GM18505 (cell line): ENCODE measurements around the gene STK11.
A peak's percentile ranks its signal among the peaks of the same experiment; 100 is the strongest.

ENCODE experiments used
- ATAC-seq: cut with Tn5 transposase; IDR thresholded peaks from one replicate; pipeline ENCODE4 v1.9.1; 2021; ENCODE audit not compliant: unreplicated experiment
- POLR2A ChIP-seq: IDR thresholded peaks from 4 replicates; pipeline ENCODE4 v1.6.1; 2011; ENCODE audit warnings: borderline replicate concordance; ENCODE audit not compliant: insufficient read depth, insufficient read length; ENCODE audit errors: extremely low read depth

The STK11 gene

DNA sequence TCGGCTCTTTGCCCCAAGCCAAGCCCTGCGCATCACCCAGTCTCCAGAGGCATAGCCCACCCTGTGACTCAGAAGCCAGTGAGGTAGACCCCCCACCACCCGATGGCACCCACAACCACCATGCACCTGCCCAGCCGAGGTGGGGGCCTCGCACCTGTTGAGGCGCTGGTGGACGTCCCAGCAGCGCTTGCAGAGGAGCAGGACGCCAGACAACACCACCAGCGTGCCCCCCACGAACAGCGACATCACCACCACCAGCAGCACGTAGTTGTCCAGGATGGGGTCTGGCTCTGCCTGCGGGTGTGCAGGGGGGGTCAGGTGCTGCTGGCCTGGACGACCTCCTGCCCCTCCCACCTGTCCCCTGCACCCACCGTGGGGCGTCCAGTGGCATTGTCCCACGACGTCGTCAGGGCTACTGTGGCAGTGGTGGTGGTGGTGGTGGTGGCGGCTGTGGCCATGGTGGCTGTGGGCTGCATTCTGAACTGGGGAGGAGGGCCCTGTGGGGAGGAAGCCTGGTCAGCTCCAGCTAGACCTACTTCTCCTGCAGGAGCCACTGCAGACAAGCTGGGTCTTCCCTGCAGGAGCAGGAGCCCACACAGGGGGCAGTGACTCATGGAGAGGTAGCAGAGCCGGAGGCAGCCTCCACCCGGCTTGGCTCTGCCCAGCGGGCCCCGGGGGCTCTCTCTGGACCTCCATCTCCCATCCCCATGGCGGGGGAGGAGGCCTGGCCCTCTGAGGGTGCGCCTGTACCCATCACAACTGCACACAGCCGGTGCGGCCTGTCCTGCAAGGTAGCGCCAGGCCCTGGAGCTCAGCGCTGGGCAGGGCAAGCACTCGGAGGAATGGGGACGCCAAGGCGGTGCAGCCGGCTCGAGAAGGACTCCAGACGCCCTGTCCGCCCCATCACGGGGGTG, 30.3 kb downstream of the STK11 start:
- ATAC-seq = no peak
- TF ChIP-seq POLR2A = no peak

GRCh38 chr19:1236576-1236975, 31.0 kb downstream of the STK11 start:
- no peak for ATAC-seq
- TF ChIP-seq POLR2A = no peak

DNA sequence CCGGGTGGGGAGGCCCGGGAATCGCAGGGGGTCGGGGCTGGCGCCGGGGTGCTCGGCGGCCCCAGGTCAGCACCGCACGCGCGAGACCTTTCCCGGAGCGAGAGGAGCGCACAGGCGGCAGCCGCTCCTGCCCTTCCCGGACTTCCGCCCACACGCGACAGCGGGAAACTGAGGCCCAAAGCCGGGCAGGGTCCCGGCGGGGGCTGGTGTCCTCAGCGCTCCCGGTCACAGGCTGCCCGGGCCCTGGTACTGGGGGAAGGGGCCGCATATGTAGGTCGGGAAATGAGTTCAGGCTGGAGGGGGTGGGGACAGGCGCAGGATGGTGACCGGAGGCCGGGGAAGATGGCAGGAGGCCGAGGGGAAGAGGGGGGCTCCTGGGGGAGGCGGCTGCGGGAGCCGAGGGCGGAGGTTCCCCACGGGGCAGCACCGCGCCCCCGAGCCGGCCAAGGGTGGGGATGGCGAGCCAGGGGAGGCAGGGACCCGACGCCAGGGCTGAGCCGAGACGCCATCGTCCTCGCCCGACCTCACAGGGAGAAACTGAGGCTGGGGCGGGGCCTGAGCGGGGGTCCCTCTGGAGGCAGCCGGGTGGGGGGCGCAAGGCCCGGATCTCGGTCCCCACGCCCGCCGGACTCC, 31.6 kb downstream of the STK11 start:
- no peak for TF ChIP-seq POLR2A
- no peak for ATAC-seq

DNA sequence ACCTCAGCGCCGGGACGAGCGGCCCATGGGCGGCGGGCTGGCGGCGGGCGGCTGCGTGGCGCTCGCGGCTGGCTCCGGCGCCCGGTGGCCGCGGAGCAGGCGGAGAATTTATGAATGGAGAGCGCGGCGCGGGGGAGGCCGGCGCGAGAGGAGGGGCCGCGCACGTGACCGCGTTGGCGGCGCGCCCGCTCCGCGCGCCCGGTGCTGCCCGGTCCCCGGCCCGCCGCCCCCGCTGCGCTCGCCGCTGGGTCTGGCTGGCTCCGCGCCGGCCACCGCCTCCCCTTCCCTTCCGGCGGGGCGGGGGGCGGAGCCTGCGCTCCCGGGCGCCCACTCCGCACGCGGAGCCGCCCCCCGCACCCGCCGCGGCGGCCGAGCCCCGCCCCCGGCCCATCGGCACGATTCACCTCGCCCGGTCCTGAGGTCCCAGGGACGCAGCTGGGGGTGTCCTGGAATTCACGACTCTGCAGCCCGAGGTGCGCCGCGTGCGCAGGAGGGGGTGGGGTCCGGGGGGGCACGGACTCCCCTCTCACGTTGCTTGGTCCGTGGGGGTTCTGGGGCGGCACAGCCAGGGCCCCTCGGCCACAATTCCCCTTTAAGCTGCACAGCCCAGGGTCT, 32.3 kb downstream of the STK11 start, which contains the start of gene CBARP:
Gene CBARP (minus strand): TSS at position 252 of the 615 bp plus-strand sequence. CDS start 1,905 bp downstream, outside the sequence.
- no peak for TF ChIP-seq POLR2A
- ATAC-seq = no peak

- no peak for ATAC-seq
- TF ChIP-seq POLR2A = no peak
Measured at GRCh38 chr19:1238369-1239303, 33.1 kb downstream of the STK11 start.

DNA sequence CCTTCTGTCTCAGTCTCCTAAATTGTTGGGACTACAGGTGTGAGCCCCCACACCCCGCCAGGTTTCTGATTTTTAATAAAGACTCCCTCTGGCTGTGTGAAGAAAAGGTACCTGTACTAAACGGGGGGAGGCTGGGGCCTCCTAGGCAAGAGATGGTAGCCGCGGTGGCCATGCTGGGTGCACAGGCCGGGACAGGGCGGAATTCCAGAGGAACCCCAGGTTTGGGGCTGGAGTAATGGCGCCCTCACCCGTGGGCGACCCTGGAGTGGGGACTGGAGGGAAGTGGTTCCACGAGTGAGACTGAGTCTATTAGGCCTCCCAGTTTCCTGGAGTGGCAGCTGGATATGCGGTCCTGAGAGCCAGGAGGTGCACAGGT, 33.8 kb downstream of the STK11 start:
- TF ChIP-seq POLR2A = no peak
- no peak for ATAC-seq

DNA sequence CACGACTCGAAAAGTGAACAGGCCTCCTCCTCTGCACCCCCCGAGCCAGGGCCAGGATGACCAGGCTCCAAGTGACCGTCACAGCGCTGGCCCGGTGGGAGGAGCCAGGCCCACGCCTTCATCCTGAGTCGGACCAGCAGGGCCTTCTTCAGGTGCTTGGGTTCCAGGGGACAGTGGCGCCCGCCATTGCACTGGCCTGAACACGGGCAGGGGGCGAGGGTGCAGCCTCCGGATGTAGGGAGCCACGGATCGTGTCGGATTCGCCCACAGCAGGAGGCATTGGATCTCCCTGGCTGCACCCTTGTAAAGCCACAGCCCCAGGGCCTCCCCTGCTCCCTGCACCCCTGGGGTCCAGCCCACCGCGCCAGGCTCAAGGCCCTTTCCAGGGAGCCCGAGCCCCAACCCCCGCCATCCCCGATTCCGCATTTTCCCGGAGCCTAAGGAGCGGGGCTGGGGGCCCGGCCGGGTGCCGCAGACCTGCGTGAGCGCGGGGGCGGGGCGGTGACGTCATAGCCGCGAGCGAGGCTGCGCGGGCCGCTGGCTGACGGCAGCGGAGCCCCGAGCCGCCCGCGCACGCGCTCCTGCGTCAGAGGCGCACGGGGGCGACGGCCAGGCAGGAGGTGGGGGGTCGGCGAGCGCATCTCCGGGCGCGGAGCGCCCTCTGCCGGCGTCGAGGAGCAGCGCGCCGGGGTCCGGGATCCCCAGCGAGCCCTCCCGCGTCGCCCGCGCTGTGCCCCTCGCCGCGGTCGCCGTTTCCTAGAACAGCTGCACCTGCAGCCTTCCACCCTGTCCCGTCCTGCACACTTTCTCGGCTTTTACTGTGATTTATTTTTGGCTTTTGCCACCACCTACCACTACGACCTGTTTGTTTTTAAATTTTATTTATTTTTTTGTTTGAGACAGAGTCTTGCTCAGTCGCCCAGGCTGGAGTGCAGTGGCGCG, 34.5 kb downstream of the STK11 start:
- no peak for TF ChIP-seq POLR2A

DNA sequence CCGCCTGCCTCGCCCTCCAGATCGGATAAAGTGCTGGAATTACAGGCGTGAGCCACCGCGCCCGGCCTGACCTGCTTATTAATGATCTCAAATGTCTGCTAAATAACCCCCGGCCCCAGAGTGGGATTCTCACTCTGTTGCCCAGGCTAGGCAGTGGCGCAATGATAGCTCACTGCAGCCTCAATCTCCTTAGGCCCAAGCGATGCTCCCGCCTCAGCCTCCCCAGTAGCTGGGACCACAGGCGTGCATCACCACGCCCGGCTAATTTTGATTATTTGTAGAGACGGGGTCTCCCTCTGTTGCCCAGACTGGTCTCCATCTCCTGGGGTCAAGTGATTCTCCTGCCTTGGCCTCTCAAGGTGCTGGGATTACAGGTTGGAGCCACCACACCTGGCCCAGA, 35.3 kb downstream of the STK11 start:
- ATAC-seq = no peak
- TF ChIP-seq POLR2A = no peak

More for the DNA sequence above, 34.5 kb downstream of the STK11 start:
- peak; percentile 32 for ATAC-seq

GRCh38 chr19:1241417-1242095, 36.0 kb downstream of the STK11 start, which contains the start of gene ATP5F1D:
TSS of gene ATP5F1D (plus strand) at chr19:1241751. CDS start at chr19:1241851, 100 bp downstream.
- TF ChIP-seq POLR2A = peak; percentile 69
- peak; percentile 47 for ATAC-seq

DNA sequence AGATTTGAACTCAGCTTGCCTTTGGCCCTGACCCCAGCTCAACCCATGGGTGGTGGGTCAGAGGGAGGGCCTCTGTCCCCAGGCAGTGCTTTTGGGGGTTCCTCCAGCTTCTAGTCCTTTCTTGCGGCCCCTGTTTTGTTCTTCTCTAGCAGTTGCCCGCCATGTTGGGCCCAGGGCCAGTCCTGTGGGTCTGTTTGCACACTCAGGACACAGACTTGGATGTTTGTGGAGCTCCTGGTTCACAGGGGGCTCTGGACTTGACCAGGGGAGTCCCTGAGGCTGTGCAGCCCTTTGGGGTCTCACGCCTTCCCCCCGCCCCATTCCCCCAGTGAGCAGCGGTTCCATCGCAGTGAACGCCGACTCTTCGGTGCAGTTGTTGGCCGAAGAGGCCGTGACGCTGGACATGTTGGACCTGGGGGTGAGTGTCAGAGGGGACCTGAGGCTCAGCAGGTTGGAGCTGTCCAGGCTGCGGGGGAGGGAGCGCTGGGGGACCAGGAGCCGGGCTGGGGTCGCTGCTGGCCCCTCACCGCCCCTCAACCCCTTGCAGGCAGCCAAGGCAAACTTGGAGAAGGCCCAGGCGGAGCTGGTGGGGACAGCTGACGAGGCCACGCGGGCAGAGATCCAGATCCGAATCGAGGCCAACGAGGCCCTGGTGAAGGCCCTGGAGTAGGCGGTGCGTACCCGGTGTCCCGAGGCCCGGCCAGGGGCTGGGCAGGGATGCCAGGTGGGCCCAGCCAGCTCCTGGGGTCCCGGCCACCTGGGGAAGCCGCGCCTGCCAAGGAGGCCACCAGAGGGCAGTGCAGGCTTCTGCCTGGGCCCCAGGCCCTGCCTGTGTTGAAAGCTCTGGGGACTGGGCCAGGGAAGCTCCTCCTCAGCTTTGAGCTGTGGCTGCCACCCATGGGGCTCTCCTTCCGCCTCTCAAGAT, 38.5 kb downstream of the STK11 start:
- ATAC-seq = no peak
- TF ChIP-seq POLR2A = no peak
